Stimulated activated CD8-positive, alpha-beta memory T cell treated with anti-CD3 and anti-CD28 coated beads, Interleukin-15, amount 100 ng/mL, for 48 hours (primary cell): ENCODE measurements around the gene GRIN3B.
"Not testable (repeated sequence)": the region's sequence is repeated elsewhere in the genome, so short reads cannot be mapped to it uniquely, and the experiment has no call there.

Source experiments
- DNase-seq, 2 donors: peaks; one replicate each; pipeline ENCODE4 v3.0.0-alpha.2; 2020; ENCODE audit warnings: low read depth in 2 of 2

Gene GRIN3B

DNA sequence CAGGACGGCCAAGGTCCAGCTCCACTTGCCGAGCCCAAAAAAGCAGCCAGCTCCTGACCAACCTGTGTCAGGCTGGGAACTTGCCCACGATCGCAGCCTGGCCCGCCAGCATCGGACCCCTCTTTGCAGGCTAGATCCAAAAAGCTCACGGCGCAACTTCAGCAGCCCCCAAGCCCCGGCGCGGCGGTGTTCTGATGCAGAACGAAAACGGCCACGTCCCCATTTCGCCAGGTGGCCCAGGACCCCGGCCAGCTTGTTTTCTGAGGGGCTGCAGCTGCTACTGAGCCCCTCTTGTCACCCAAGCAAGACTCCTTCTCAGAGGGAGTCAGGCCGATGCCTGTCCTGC is 19.4 kb downstream of the GRIN3B start:
- DNase-seq: no peak

DNA sequence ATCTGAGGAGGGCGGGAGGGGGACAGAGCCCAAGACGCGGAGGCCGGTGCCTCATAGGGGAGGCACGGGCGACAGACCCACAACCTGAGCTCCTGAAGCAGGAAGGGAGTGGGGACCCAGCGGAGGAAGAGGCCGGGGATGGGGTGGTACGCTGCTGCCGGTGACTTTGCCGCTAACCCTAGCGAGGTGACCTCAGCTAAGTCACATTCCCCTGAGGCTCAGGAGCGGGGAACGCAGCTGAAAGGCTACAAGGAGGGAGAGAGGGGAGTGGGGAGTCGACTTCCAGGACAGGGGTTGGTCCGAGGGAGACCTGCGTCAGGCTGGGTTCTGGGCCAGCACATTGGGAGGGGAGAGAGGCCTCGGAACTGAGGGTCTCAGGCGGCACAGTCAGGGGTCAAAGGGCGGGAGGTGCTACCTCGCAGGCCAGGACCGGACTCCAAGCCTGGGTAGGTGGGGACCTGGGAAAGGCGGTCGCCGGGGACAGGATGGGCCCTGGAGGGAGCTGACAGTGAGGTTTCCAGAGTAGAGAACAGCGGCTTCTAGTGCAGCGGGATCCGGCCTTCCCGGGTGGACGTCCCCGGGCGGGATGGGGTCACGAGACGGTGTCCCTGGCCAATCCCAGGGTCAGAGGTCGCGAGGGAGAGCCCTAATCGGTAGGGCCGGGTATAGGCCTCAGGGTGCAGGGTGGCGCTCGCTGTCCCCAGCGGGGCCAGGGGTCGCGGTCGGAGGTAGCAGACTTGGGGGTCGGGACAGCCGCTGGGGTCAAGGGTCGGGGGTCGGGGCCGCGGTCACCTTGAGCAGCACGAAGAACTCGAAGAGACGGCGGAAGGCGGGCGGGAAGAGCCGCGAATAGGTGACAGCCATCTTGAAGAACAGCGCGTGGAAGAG is 20.0 kb downstream of the GRIN3B start:
- no peak for DNase-seq

DNA sequence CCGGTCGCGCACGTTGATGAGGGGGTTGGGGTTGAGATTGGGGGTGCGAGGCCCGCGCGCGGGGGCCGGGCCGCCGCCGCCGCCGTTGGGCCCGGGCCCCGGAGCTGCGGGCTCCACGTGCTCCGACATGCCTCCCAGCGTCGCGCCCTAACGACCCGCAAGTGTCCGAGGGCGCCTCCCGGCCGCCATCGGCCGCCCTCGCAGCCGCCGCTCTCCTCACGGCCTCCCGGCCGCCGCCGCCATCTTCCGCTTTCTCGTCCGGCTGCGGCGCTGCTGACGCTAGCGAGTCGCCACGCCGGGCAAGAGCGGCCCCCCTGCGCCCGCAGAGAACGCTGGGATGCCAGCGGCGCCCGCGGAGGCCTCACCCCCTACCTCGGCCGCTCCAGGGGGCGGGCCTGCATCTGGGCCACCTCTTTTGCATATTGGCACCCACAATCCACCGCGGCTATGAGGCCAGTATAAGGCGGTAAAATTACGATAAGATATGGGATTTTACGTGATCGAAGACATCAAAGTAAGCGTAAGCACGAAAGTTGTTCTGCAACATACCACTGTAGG is 20.7 kb downstream of the GRIN3B start, which contains the start of gene TMEM259:
TSS of gene TMEM259 (minus strand) at position 256 of the 558 bp plus-strand sequence. CDS start at position 129, 127 bp downstream.
- peak; percentile 94 to 96 for DNase-seq

DNA sequence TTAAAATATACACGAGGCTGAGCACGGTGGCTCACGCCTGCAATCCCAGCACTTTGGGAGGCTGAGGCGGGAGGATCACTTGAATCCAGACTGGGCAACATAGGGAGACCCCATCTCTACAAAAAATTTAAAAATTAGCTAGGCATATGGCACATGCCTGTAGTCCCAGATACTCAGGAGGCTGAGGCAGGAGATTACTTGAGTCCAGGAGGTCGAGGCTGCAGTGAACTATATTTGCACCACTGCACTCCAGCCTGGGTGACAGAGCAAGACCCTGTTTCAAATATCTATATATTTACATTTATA is 23.6 kb downstream of the GRIN3B start:
- not testable (repeated sequence) for DNase-seq

DNA sequence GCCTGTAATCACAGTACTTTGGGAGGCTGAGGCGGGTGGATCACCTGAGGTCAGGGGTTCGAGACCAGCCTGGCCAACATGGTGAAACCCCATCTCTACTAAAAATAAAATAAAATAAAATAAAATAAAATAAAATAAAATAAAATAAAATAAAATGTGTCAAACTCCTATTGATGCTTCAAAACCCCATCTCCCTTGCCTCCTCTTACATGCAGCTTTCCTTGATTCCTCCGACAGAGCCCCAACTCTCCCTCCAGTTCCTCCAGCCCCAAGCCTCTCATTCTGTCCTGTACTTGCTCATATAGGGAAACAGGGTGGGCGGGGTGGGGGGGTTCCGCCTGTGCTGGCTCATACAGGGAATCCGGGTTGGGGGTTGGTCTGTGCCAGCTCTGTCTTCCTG is 24.9 kb downstream of the GRIN3B start:
- not testable (repeated sequence) for DNase-seq

DNA sequence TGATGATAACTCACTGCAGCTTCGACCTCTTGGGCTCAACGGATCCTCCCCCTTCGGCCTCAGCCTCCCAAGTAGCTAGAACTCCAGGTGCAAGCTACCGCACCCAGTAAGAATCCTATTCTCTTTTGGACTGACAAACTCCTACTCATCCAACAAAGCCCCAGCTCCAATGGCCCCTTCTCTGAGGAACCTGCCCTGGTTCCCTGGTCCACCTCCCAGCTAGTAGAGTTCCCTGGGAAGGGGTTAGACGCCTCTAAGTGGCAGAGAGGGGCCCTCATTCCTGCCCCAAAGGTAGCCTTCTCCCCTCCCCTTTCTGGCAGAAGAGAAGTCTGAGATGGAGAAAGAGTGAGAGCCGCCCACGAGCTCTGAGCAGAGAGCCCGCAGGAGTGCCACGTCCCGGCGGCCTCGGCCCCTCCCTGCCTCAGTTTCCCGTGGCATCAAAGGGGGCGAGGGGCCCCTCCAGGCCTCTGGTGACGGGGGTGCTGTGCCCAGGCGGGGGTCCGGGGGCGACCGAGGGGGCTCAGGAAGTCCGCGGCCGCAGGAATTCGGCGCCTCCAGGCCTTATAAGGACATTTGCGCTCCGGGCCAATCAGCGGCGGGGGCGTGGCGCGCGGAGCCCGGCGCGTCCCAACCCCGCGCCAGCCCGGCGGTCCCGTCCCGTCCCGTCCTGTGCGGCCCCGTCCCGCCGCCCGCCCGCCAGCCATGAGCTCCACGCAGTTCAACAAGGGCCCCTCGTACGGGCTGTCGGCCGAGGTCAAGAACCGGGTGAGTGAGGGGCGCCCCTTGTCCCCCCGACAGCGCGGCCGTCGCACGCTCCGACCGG is 26.0 kb downstream of the GRIN3B start, which contains the start of gene CNN2:
TSS of gene CNN2 (plus strand) at position 649 of the 823 bp plus-strand sequence. CDS start at position 703, 54 bp downstream.
- peak; percentile 52 to 59 for DNase-seq

DNA sequence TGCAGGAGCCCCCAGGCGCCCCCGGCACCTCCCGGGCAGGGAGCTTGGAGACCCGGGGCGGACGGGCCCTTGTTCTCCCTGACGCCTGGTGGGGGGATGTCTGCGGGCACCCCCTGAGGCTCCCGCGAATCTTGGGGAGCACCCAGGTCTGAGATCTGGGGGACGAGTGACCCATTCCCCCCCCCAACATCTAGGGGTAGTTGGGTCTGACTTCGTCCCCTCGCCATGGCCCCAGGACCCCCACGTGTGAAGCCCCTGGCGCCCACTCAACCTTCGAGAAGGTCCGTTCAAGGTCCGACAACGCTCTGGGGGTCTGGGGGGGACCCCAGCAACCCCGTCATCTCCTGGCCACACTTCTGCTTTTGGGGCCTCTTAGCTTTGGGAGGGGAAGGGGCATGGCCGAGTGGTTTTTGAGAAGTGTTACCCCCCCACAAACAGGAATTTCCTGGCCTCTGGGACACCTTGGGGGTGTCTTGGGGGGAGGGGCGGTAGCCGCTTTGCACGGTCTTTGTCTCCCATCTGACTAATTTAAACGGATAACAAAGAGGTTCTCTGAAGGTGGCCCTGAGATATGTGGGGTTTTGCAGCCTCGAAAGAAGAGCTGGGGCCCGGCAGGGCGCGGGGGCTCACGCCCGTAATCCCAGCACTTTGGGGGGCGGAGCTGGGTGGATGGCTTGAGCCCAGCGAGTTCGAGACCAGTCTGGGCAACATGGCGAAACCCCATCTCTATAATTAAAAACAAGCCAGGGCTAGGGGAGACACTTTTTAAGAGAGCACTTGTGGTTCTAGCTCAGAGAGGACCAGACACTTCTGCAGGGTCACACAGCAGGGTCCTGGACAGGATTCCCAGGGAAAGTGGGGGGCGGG is 26.8 kb downstream of the GRIN3B start:
- DNase-seq: peak in 1 of 2 donors; percentile 25

DNA sequence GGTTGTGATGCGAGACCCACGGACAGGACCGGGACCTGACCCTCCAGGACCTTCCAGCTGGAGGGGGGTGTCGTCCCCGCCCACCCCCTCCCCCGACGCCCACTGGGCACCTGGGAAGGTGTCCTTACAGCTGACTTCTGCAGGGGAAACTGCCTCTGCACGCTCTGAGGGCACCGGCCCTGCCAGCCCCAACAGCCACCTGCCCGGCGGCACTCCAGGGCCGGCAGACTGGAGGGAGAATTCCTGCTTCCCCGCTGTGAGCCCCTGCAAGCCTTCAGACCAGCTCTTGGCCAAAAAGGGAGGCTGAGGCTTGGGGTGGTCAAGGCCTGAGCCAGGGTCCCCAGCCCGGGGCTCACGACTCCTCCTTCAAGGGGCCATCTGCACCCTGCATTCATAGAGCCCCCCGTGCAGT is 27.4 kb downstream of the GRIN3B start:
- no peak for DNase-seq

DNA sequence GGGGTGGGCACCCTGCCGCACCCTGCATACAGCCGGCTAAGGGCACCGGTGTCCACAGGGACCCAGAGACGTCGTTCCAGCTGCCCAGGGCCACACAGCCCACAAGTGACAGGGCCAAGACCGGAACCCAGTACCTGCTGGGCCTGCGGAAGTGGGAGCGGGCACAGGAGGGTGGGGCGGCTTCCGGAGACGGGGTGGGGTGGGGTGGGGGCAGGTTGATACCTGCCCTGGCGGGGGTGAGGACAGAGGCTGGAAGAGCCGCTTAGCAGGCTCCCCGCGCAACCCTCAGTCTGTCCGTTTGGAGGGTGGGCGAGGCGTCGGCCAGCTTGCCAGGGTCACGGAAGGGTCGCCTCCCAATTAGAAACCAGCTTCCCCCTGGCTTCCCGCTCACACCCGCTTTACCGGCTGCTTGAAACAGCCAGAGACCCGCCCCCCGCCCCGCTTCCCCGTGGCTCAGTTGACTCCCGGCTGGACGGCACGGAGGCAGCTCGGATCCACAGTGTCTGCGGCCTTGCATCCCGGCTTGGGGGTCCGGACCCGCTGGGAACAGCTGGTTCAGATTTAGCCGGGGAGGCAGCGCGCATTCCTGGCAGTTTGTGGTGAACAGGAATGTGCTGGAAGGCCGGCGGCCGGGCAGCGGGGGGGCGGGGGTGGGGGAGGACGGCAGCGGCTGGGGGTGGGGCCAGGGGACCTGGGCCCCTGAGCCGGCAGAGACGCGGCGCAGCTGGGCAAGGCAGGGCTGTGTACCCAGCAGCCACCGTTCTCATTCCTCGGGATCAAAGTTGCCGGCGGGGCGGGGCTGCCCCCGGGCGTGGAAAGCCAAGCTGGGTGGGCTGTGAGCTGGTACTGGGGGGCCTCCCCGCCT is 28.1 kb downstream of the GRIN3B start:
- peak in 1 of 2 donors; percentile 27 for DNase-seq

DNA sequence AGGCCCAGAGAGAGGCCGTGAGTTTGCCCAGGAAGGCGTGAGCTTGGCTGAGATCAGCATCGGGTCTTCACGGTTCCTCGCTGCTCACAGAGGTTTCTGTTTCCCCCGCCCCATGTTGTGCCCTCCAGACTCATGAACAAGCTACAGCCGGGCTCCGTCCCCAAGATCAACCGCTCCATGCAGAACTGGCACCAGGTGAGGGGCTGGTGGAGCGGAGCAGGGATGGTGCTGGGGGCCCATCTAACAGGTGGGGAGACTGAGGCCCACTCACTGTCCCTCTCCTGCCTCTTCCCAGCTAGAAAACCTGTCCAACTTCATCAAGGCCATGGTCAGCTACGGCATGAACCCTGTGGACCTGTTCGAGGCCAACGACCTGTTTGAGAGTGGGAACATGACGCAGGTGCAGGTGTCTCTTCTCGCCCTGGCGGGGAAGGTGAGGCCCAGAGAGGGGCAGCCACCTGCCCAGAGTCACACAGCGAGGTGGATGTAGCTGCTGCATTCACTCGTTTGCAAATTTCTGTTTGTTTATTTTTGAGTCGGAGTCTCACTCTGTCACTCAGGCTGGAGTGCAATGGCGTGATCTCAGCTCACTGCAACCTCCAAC is 32.1 kb downstream of the GRIN3B start:
- no peak for DNase-seq

DNA sequence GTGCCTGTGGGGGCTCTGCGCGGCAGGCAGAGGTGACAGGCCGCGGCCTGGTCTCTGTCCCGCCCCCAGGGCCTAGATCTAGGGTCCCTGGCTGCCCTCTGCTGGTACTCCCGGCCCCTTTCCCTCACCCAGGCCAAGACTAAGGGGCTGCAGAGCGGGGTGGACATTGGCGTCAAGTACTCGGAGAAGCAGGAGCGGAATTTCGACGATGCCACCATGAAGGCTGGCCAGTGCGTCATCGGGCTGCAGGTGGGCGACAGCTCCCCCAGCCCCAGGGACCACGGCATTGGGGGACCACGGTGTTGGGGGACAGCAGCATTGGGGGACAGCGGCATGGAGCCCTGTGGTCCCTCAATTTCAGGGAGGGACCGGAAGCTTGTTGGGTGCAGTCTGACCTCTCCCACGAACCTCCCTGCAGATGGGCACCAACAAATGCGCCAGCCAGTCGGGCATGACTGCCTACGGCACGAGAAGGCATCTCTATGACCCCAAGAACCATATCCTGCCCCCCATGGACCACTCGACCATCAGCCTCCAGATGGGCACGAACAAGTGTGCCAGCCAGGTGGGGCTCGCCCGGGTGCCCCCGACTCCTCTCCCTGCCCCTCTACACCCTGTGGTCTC is 35.9 kb downstream of the GRIN3B start:
- DNase-seq: no peak

DNA sequence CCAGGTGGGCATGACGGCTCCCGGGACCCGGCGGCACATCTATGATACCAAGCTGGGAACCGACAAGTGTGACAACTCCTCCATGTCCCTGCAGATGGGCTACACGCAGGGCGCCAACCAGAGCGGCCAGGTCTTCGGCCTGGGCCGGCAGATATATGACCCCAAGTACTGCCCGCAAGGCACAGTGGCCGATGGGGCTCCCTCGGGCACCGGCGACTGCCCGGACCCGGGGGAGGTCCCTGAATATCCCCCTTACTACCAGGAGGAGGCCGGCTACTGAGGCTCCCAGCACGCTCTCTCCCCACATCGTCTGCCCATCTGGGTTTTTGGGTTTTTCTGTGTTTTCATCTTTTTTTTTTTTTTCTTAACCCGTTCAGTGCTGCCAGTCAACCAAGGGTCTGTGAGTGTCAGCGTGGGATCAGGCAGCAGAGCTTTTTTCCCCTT is 37.4 kb downstream of the GRIN3B start:
- DNase-seq: no peak

DNA sequence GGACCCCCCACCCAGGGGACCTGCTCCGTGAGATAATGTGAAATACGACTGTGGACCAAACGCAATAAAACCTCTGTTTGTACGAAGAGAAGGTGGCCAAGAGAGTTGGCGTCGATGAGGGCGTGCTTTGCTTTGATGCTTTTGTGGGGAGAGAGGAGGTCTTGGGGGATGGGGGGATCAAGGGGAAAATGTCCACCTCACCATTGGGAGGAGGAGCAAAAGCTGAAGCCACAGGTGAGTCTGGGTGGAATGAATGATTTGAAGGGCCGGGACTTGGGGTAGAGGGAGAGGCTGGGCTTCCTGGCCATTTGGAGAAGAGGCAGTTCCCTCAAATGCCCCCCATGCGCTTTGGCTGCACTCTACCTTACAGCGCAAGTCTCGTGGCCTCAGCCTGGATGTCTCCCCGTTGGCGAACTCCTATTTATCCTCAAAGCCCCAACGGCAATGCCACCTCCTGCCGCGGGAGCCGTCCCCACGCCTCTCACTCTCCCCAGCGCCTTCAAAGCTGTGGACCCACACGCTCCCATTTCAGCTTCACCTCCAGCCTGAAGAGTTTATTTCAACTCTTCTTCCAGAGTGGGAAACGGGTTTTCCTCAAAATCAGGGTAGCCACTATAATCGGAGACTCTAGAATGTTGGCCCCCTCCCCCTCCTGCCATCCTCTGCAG is 38.9 kb downstream of the GRIN3B start:
- no peak for DNase-seq

DNA sequence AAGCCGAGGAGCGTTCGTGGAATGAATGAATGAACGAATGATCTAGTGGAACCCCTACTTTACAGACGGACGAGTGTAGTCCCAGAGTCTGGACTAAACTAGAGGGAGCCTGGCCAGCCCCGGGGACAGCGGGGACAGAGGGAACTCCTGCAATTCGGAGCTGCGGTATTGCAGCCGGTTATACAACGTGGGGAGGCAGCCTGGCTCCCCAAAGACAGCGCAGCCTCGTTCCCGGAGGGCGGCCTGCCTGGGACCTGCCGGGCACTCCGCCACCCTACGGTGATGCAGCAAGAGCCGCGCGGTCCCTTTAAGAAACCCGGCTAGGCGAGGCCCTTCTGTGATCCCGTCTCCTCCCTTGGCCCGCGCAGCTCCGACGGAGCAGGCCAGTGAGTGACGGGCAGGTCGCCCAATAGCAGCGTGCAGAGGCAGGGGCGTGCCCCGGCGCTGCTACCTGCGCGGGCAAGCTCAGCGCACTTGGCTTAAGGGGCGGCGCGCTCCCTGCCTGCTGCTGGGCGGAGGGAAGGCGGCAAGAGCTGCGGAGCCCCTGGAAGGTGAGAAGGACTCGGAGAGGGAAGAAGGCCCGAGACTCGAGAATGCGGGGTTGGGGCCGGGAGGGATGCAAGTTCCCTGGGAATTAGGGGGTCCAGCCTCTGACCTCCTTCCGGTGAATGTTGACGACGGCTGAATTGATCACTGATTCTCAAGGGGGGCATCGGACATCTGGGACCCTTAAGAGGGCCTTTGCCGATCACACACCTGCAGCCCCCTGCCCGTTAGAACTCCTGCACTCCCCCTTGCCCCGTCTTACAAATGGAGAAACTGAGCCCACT is 39.6 kb downstream of the GRIN3B start, which contains the start of gene ABCA7:
TSS of gene ABCA7 (plus strand) at position 462 of the 830 bp plus-strand sequence. CDS start 1,255 bp downstream, outside the sequence.
- peak; percentile 99 to 100 for DNase-seq

DNA sequence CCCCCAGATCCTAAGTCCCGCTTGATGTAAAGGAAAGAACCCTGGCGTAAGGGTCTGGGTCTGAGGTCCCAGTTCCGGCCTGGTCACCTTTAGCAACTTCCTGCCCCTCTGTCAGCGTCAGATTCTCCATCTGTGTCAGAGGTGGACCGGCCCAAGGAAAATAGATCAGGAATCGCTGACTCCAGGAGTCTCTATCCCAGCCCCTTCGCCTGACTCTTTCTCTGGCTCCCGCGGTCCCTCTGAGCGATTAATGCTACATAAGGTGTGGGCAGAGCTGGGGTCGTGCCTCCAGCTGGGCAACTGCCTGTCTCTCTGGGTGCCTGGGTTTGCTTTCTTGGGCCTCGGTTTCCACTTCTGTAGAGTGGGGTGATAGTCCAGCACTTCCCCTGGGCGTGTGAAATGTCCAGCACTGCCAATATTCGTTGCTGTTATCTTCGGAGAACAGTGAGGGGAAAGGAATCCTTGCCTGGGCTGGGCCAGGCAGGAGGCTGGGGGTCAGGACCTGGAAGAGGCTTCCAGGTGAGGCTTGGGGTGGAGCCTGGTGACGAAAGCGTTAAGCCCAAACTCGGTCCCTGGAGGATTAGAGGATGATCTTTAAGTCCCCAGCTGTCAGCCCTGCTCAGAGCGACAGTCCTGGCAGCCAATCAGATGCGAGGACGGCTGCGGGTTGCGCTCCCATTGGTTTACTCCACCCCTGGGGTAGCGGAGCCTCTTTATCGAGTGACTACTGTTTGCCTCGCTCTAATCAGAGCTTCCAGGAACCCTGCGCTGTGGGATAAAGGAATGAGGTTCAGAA is 40.5 kb downstream of the GRIN3B start:
- DNase-seq: peak; percentile 87 to 89

DNA sequence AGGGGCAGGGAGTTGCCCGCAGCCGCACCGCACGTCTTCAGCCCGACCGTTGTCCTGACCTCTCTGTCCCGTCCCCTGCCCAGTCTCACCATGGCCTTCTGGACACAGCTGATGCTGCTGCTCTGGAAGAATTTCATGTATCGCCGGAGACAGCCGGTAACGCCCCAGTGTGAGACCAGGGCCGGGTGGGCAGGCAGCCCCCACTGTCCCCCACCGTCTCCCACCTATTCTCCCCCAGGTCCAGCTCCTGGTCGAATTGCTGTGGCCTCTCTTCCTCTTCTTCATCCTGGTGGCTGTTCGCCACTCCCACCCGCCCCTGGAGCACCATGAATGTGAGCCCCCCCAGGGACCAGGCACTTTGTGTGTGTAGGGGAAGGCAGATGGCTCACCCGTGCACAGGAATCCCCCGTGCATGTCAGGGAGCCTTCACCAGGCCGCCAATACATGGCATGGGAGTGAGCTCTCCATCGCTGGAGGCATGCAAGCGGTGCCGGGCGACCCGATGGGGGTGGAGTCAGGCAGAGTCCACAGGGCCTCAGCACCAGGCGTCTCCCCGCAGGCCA is 41.1 kb downstream of the GRIN3B start:
- no peak for DNase-seq
